Measurements from ENCODE around the gene VKORC1.

DNA sequence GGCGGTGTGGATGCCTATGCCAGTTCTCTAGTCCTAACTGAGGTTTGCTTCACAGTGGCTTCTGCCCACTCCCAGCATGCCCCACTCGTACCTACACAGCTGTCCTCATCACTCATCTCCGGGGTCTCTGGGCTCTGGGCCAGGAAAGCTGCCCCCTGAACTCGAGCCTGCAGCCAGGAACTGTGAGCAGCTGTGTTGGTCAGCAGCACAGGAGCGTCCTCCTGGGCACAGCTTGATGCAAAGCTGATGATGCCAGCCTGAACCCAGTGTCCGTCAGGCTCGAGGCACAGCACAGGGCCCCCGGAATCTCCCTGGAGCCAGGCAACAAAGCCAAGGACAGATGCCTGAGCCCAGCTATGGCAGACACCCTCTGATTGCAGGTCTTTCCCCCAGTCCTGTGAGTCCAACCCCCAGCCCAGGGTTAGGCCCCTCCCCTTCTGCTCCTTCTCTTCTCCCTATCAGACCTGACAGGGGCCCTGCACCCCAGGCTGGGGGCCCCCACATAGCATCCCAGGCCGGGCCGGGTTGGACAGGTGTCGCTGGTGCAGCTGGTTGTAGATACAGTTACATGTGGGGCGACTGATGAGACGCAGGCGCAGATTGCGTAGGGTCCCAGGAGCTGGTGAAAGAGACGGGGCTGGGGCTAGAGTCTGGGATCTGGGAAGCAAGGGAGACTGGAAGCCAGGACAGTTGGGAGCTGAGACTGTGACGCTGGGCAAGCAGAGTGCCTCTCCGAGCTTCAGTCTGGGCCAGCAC is 8.5 kb downstream of the VKORC1 start:
- TF ChIP-seq, protein P1, sequence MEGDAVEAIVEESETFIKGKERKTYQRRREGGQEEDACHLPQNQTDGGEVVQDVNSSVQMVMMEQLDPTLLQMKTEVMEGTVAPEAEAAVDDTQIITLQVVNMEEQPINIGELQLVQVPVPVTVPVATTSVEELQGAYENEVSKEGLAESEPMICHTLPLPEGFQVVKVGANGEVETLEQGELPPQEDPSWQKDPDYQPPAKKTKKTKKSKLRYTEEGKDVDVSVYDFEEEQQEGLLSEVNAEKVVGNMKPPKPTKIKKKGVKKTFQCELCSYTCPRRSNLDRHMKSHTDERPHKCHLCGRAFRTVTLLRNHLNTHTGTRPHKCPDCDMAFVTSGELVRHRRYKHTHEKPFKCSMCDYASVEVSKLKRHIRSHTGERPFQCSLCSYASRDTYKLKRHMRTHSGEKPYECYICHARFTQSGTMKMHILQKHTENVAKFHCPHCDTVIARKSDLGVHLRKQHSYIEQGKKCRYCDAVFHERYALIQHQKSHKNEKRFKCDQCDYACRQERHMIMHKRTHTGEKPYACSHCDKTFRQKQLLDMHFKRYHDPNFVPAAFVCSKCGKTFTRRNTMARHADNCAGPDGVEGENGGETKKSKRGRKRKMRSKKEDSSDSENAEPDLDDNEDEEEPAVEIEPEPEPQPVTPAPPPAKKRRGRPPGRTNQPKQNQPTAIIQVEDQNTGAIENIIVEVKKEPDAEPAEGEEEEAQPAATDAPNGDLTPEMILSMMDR (conservative IDR thresholded peaks at IDR 0.05), result no peak
- TF ChIP-seq ZFX (IDR thresholded peaks at IDR 0.05), result no peak

Data from C4-2B (cell line).